HTERT RPE-1 (cell line): ENCODE data around the gene GABRA5.

Experiments
- in situ Hi-C: fragments of 300-500 bp; cut with MboI; formaldehyde crosslinking; loops from 4 replicates; pipeline ENCODE4 v1.14.3; 2020; ENCODE audit warnings: low sequenced_read_pairs

GABRA5 gene

DNA sequence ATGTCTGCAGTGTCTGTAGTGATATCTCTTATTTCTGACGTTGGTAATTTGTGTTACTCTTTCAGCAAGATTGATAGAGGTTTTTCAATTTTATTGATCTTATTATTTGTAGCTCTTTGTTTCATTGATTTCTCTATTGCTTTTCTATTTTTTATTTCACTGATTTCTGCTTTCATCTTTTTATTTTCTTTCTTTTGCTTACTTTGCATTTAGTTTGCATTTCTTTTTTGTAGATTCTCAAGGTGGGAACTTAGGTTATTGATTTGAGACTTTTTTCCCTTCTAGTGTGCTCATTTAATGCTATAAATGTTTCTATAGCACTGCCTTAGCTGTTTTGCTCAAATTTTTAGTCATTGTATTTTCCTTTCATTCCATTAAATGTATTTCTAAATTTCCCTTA is 54.6 kb downstream of the GABRA5 start:
- in situ Hi-C loops: no loop called here

DNA sequence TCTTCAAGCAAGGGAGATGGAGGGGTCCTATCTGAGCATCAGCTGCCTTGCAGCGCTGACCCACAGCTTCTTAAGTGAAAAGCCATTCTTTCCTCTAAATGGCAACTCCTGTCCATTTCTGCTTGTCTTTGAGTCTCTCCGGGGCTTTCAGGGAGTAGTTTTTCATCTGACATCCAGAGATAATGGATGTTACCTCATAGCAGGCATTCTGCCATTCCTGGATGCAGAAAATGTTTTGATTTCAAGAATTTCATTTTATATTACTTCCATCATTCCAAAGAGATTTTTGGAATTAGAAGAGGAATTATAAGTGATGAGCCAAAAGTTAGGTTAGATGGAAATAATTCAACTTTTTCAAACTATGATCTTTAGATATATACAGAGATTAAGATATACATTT is 59.2 kb downstream of the GABRA5 start:
- in situ Hi-C loops: no loop called here

DNA sequence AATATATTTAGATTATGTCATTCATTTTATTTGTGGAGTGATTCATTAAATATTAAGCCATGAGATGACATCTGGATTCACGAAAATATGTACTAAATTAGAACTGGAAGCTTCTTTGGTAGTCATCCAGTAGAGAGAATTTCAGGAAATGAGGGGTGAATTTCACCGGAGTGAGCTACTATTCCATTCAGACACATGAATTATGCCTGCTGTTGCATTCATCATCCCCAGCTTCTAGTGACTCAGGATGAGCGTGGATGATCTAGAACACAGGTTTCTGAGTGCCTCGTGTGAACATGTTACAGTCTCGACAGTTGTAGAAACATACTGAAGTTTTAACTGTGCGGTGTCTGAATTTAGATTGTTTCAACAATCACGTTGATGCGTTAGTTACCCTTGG is 61.2 kb downstream of the GABRA5 start:
- in situ Hi-C loops: no loop called here

DNA sequence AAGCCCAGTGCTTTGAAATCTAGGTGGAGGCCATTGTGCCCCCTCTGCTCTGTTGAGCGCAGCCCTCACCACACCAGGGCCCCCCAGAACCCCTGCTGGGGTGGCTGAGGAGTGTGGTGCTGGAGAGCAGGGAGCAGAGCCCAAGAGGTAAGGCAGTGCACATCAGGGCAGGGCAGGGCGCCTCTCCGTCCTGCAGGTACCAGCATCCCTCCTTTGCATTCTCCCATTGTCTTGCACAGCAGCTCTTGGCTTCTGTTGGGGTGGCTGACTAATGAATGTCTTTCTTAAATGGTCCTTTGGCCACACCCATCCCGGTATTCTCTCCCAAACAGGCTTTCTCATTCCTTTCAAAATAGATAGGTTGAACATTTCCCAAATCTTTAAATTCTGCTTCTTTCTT is 62.7 kb downstream of the GABRA5 start:
- in situ Hi-C loops: no loop called here

DNA sequence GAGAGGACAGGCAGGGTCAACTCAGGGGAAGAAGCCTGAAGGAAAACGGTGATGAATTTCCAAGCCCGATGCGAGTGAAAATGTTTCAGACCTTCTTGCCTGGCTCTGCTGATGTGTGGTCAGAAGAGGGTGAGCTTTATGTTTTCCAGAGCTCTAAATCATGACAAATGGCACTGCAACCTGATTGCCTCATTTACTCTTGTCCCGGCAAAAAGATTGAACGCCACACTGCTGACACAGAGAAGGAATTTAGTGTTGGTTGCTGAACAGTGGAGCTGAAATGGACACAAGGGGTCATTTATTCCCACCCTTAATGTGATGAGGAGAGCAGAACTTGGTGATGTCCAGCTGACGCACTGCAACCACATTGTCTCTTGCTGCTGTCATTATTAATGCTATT is 68.0 kb downstream of the GABRA5 start:
- in situ Hi-C loops: no loop called here

DNA sequence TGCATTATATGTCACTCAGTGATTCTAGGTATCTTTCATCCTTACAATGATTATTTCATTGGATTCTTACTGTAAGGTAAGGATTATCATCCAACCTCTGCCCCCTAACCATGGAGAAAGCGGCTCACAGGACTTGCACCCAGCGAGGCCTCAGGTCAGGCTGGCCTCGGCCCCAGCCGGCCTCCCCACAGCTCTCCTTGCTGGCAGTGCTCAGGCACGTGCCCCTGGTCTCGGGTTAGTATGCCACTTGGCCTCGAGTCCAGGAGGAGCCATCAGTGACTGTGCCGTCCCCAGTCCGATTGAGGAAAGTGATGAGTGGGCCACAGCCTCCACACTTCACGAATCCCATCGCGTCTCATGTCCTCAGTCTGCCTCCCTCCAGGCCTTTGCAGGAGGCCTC is 68.5 kb downstream of the GABRA5 start:
- in situ Hi-C loops: no loop called here

DNA sequence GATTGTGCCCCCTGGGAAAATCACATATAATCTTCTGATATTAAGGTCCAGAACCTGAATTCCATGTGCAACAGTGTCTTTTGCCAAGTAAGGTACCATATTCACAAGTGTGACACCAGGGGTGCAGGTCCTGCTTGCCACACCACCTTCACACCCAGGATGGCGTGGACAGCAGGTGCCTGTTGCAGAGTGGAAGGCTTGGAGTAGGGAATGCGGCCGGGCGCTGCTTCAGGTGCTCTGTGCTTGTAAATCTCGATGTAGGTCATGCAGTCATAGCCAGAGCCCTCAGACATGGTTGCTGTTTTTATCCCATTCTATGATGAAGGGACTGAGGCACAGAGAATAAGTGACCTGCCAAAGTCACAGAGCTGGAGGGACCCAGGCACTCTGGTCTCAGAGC is 69.6 kb downstream of the GABRA5 start:
- in situ Hi-C loops: no loop called here

DNA sequence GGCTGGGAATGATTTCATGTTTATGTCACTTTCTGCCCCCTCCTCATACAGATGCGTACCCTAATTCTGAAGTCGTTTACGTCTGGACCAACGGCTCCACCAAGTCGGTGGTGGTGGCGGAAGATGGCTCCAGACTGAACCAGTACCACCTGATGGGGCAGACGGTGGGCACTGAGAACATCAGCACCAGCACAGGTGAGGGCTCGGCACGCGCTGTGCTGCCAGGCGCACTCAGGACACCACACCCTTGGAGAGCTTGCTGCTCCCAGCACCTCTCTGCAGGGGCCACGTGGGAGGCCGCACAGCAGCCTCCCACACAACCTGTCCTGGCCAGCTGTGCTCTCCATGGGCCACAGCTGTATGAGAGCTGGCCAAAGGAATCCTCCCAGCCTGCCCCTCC is 70.3 kb downstream of the GABRA5 start:
- in situ Hi-C loops: no loop called here

DNA sequence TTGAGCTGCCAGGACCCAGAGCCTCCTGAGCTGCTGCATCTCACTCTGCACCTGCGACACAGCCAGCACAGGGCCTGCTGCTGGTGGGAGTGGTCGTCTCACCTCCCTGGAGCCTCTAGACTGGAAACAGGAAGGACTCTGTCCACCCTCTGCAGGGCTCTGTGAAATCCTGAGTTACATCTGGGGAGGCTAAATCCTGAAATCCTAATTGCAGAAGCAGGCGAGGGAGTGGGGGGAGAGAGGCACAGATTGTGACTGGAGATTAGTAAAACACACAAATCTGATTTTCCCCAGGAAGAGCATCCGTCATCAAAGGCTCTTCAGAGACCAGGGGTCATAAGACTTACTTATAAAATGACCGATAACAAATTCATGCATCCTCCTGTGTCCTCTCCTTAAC is 72.5 kb downstream of the GABRA5 start:
- in situ Hi-C loops: no loop called here

DNA sequence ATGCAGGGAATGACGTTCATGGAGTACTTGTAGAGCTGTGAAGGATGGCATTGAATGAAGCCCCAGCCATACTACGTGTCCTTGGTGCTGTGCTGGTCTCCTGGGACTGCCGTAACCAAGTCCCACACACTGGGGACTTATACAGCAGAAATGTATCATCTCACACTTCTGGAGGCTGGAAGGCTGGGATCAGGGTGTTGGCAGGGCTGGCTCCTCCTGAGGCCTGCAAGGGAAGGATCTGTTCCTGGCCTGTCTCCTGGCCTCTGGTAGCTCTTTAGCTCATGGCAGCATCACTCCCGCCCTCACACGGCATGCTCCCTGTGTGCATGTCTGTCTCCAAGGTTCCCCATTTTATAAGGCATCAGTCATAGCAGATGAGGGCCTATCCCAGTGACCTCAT is 74.6 kb downstream of the GABRA5 start:
- in situ Hi-C loops: no loop called here

DNA sequence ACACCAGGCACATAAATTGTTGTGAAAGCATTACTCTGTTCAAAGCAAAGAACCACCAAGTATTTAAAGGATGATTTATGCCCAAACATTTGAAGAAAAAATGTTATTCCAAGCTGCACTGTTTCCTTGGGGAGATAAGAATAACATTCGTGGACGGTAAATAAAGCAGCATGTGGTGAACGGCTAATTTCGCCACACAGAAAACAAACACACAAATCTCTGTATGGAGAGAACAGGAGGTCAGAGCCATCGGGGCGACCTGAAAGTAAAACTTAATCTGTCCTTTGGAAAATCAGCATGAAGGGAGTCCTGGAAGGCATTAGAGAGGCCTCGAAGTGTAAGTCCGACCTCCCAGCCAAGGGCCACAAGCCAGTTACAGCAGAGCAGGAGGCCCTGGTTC is 77.0 kb downstream of the GABRA5 start:
- in situ Hi-C loops: no loop called here

DNA sequence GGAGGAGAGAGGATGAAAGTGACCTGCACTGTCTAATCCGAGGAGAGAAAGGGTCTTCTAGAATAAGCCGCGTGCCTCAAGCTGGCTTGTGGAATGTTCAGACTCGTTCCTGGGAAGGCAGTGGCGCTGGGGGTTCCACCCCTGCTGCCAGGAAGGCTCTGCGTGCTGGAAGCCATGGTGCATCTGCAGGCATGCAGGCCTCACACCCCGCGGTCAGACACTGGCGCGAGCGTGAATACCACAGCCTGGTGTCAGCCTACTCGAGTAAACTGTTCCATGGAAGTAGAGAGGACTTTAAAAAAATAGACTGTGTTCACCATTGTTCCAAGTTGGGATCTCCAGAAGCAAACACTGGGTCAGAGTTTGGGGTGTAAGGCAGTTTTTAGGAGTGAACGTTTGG is 78.2 kb downstream of the GABRA5 start:
- in situ Hi-C loops: no loop called here

DNA sequence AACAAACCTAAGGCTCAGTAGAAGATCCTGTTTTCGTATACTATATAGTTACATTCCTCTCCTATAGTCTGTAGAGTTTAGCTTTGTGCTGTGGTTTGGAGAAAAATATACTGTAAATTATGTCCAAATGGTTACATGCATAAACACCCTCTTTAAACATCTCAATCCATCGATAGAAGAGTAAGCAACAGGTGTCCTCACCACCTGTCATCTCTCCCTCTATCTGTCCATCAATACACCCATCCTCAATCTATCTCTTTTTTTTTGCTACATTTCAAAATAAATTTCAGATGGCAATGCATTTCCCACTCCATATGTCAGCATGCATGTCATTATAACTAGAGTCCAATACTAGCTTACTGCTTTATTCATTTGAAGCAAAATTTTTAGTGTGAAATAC is 83.1 kb downstream of the GABRA5 start:
- in situ Hi-C loops: no loop called here

DNA sequence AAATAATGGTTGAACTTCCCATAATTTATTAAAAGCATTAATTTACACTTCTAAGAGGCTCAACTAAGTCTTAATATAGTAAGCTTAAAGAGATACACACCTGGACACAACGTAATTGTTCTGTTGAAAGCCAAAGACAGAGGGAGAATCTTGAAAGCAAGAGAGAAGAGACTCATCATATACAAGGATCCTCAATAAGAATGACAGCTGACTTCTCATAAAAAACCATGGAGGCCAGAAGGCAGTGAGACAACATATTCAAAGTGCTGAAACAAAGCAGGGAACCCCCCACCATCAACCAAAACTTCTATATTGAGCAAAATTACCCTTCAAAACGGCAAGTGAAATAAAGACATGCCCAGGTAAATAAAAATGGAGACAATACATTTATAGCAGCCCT is 87.5 kb downstream of the GABRA5 start:
- in situ Hi-C loops: no loop called here

DNA sequence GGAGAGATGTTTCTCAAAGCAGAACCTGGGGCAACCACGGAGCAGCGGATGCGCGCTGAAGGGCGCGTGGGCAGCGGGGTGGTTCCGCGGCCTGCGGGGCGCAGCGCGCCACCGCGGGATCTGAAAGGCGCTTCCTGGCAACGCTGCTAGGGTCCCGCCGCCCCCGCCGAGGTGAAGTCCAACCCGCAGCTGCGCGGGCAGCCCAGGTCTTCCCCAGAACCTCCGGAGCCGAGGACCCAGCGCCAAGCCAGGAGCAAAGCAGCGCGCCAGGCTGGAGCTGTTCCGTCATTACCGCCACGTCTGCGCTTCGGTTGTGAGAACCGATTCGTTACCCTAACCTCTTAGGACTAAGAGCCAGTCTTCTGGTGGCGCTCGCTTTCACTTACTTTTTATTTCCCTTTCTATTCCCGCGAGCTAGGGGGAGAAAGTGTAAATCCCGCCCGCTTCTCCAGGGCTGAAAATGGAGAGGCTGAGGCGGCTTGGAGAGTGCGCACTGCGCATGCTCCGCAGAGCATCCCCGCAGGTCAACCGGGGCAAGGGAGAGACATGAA is 100.9 kb downstream of the GABRA5 start:
- in situ Hi-C loops: no loop called here

DNA sequence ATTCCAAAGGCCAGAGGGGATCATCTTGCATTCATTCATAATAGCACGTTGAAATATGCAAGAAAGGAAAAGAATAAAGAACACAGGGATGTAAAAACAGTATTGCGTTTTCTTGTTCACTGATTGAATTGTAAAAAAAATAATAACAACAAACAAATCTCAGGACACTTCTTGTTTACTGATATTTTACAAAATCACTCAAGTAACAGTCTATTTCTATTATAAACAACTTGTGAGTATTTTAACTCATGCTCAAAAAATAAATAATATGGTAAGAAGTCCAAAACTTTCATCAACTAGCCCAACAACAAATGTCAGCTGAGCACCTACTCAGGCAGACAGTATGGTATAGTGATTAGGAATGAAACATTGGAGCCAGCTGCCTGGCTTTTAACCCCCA is 101.9 kb downstream of the GABRA5 start:
- in situ Hi-C loops: no loop called here

DNA sequence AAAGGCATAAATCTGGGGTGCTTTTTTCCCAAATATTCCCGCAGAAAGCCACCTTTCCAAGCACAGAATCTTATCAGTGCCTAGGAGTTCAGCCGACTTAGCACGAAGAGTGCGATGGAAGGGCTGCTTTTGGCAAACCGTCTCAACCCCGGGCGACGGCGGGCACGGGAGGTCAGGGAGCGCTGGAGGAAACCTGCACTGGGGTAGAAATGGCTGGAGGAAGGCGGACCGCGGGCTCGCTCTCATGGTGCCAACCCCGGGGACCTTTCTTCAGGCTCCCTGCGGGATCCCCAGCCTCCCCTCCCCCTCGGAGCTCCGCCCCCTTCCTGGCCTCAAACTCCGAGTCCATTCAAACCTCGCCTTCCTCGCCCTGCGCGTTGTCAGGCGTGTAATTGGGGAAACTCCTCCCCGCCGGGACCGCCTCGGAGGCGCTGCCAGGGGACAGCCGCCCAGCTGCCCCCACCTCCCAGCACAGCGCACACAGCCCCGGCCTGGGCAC is 103.9 kb downstream of the GABRA5 start, which contains the start of gene GABRG3:
Gene GABRG3, plus strand, starts transcription at position 470 of the 499 bp plus-strand sequence.
- in situ Hi-C loops: no loop called here

DNA sequence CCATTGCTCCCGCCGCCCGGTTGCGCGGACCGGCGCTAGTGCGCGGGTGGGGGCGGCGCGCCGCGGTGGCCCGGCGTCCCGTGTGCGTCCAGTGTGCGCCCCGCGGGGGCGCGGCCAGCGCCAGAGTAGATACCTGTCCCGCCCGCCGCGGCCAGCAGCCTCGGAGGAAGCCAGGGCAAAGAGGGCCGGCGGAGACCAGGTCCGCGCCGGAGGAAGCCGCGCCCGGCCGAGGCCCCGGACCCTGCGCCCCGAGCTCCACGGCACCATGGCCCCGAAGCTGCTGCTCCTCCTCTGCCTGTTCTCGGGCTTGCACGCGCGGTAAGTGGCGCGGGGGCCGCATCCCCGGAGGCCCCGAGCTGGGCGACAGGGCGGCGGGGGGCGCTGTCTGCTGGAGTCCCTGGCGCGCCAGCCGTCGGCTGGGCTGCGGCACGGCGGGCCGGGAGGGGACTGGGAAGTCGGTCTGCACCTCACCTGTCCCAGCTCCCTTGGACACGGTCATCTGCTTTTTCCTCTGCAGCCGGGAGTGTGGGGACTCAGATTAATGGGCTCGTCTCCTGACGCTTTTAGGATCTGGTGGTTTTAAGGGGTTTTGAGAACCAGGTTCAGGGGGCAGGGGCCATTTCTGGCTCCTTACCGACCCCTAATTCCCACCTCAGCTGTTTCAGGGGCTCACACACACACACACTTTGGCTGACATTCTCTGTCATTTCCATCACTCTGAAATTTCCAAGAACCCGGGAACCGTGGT is 104.6 kb downstream of the GABRA5 start:
- in situ Hi-C loops: no loop called here

DNA sequence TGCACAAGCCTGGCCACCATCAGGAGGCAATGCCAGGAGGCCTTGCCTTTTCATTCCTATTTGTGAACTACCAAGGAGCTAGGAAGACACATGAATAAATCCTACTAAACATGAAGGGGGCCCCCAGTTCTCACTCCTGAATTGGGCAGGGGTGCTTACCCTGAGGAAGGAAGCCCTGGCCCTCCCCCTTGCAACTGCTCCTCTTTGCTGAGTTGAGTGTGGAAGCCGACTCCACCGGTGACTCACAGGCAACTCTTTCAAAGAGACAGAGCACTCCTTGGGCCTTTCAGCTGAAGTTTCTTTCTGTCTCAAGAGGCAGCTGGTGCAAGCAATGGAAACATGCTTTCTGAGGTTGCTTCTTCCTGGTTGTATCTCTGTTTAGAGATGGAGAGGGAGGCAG is 105.8 kb downstream of the GABRA5 start:
- in situ Hi-C loops: no loop called here

DNA sequence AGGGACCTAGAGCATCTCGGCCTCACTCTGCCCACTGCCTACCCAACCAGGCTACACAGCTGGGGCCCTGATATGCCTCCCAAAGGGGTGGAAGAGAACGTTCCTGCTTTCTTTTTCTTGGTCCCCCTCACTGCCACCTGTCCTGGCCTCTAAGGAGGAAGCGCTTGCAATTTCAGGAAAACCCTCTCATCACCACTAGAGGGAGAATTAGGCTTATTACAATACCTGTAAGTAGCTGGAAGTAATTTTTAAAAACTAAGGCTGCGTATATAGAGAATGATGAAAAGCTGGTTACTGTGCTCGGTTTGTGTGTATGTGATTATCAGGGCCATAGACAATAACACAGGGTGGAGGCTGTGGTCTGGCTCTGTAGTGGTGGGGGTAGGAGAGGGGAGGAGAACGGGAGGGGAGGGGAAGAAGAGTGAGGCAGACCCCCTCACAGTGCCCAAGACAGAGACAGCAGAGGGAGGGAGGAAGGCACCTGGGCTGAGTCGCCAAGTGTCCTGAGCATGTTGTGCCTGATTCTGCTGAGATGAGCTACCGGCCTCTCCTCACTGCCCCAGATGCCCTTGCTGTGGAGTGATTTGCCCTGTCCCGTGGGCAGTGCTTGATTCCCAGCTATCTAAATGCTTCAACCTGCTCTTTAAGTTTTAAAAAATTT is 107.4 kb downstream of the GABRA5 start:
- in situ Hi-C loops: no loop called here

DNA sequence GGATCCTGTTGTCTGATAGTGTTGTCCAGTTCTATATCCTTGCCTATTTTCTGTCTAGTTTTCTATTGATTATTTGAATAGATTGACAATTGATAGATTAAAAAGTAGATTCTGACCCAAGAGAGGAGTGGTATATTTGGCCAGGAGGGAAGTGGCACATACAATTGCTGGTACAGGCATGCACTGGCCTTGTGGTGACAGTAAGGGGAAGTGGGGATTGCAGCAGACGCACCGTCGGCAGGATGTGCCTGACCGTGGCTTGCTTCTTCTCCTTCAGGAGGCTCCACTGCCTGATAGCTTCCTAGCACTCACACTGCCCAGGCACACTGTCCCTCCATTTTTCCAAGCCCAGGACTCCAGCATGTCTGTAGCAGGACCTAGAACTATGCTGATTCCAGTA is 114.6 kb downstream of the GABRA5 start:
- in situ Hi-C loops: no loop called here

DNA sequence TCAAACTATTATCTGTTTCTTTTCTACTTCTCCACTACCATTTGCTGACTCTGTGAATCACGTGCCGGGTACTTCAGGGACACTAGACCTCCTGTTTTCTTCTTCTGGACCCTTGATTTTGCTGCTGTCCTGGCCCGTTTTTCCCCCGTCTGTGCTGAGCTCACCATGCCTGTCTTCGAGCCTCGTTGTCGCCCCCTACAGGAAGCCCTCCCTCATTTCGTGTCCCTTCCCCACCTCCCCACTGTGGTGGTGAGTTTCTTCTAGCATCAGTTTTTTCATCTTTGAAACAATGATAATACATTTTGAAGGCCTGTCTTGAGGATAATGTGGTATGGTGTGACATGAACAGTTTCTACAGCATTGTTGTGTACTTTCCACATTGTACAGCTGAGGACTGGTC is 117.0 kb downstream of the GABRA5 start:
- in situ Hi-C loops: no loop called here
